HG03571 (cell line): ENCODE measurements around the gene MRPS9.

Experiments used
- ATAC-seq: cut with Tn5 transposase; IDR thresholded peaks from one replicate; pipeline ENCODE4 v1.9.1; 2021; ENCODE audit not compliant: unreplicated experiment

Gene MRPS9

GRCh38 chr2:105117565-105117964, 79.7 kb downstream of the MRPS9 start:
- no peak for ATAC-seq

DNA sequence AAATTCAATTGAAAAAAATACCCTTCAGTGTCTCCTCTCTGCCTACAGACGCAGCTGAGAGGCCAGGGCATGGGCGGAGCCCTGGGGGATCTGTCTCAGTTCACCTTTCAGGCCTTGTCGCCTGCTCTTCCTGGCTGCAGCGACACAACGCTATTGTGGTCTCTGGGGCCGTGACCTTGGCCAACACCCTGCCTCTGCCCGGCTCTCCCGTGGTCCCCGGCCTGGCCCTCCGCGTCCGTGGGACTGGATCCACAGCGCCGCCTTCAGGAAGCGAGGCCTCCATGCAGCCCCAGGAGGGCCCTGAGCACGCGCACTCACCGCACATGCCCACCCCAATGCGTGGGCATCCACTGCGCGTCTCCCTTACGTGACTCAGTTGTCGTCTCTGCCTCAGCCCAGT, 81.1 kb downstream of the MRPS9 start:
- no peak for ATAC-seq

DNA sequence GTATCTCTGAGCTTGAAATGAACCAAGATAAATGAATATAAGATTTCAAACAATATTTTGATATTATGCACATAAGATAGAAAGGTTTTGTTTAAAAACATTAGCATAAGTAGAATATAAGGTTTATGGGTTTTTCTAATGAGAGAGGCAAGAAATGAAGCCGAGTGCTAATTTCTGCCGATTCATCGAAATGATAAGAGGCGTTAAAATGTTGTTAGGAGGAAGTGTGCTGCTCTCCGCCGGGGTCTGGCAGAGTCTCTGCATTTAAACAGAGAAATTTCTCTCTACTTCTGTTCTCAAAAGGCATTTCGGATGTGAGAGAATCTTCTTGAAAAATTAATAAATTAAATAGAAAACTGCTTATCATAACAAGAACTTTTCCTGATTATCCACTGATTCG, 83.6 kb downstream of the MRPS9 start:
- ATAC-seq, result no peak

DNA sequence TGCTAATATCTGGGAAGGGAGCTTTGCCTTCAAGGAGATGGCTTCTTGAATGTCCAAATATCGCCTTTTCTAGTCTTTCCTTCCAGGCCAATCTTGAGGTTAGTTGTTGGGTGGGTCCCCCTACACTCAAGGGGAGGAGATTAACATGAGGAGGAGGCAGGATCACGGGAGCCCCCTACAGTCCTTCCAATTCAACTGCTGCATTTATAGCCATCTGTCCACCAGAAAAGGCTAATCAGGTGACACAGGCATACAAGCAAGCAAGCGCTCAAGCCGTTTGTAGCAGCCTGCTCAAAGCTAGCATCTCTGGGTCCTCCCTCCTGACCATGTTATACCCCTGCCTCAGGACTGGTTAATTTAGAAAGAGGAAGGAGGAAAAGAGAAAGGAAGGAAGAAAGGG, 87.6 kb downstream of the MRPS9 start:
- ATAC-seq, result no peak

GRCh38 chr2:105125920-105126319, 88.1 kb downstream of the MRPS9 start:
- ATAC-seq, result no peak

GRCh38 chr2:105126336-105126735, 88.5 kb downstream of the MRPS9 start:
- ATAC-seq, result no peak

- no peak for ATAC-seq
These were observed 89.5 kb downstream of the MRPS9 start for GRCh38 chr2:105127289-105127915.

- peak; percentile 91 for ATAC-seq
These were observed 91.9 kb downstream of the MRPS9 start for GRCh38 chr2:105129722-105130232.

GRCh38 chr2:105130546-105130945, 92.7 kb downstream of the MRPS9 start:
- ATAC-seq, result no peak

- ATAC-seq, result no peak
These were observed 96.2 kb downstream of the MRPS9 start for GRCh38 chr2:105134081-105134480.

DNA sequence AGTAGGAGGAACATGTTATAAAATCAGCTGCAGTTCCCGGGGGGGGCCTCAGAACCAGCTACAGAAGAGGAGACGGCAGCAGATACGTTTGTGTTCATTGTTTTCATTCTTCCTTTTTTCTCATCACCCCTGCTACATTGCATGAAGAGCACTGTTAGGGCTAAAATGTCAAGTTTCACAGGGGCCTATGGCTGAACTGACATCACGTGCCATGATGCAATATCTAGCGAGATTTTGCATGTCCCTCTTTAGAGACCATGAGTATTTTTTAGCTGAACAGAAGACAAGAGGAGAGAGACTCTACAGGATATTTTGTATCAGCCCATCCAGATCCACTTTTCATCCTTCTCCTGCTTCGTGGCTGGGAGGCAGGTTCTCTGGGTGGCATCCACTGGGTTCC, 97.6 kb downstream of the MRPS9 start:
- no peak for ATAC-seq

DNA sequence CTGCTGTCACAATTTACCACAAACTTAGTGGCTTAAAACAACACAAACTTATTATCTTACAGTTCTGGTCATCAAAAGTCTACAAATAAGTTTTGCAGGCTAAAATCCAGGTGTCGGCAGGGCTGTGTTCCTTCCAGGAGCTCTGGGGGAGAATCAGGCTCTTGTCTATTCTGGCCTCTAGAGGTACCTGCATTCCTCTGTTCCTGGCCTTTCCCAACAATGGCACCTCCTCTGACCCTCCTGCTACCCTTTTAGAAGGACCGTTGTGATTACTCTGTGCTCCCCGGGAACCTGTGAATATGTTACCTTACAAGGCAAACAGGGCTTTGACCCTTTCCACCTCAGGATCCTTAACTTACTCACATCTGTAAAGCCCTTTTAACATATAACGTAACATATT, 98.5 kb downstream of the MRPS9 start:
- no peak for ATAC-seq

DNA sequence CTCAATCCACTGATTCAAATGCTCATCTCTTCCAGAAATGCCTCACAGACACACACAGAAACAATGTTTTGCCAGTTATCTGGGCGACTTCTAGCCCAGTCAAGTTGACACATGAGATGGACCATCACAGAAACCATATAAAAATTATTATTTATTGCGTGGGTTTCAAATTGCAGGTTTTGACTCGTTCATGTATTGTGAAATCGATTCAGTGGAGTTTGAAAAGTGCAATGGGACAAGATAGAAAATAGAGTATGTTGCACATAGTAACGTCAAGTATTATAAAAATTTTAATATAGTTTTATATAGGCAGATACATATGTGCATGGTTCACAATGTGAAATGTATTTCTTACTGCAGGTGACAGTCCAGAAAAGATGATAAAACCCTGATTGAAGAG, 100.8 kb downstream of the MRPS9 start:
- no peak for ATAC-seq

GRCh38 chr2:105139556-105140239, 101.8 kb downstream of the MRPS9 start:
- no peak for ATAC-seq

GRCh38 chr2:105140240-105140568, 102.3 kb downstream of the MRPS9 start:
- ATAC-seq, result no peak

- no peak for ATAC-seq
These were observed 103.3 kb downstream of the MRPS9 start for GRCh38 chr2:105141099-105141614.

GRCh38 chr2:105142239-105142638, 104.4 kb downstream of the MRPS9 start:
- ATAC-seq, result no peak

DNA sequence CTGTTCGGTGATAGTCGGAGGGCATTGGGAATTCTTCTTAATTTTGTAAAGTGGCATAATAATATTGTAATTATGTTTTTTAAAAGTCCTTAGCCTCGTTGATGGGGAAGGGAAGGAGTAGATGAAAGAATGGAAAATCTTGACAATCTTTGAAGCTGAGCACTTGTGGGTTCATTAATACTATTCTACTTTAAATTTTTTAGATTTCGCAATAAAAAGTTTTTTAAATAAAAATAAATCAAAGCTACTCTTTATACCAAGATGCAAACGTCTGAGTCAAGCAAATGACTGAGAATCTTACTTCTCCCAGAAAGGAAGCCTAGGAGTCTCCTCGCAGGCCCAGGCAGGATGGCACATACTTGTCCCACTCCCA, 105.2 kb downstream of the MRPS9 start:
- no peak for ATAC-seq

- no peak for ATAC-seq
These were observed 105.7 kb downstream of the MRPS9 start for GRCh38 chr2:105143467-105144151.

DNA sequence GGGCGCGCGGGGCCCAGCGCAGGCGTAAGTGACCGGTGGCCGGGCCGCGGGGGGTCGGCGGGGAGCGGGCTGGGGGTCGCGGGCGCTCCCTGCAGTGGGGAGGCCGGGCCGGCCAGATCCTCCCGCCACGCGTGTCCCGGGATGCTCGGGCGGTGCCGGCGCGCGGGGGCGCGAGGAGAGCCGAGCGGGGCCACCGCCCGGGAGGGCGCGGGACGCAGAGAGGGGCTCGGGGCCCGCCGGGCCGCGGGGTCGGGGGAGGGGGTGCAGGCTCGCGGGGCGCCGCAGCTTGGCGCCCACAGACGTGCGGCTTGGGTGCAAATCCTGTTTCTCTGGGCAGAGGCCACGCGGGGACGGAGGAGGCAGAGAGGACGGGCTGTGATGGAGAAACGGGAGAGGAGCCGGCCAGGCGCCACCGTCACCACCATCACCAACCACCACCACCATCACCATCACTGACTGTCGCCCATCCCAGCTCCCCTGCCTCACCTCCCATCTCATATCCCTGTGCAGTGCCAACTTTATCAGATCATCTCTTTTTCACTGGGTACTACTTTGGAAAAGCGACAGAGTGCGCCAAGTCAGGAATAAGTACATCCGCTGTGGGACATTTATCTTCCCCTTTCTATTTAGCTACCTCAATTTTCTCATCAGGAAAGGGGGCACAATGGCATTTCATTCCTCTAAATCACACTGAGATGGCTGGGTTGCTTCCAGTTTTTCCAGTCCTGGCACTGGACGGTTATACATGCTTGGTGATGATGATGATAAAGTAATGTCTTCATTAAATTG, 106.5 kb downstream of the MRPS9 start:
- ATAC-seq, result no peak

- ATAC-seq, result no peak
These were observed 107.1 kb downstream of the MRPS9 start for GRCh38 chr2:105144941-105145300.
